Lower leg skin (tissue), 3 donors: Measurements from ENCODE around the gene TKT.

Source experiments
- CTCF ChIP-seq, 3 donors: fragments of 450-650 bp; IDR thresholded peaks; one replicate each; pipeline ENCODE4 v1.5.1; 2016; ENCODE audit warnings: antibody characterized with exemption in 3 of 3, mild to moderate bottlenecking in 3 of 3, moderate library complexity in 2 of 3
- POLR2A ChIP-seq, 2 donors: fragments of 450-650 bp; IDR thresholded peaks; one replicate each; pipeline ENCODE4 v1.6.1; 2016 to 2017; ENCODE audit warnings: antibody characterized with exemption in 2 of 2, mild to moderate bottlenecking in 1 of 2, moderate library complexity in 1 of 2

GRCh38 chr3:53250453-53250852 lies 5.4 kb downstream of the TKT start:
- no peak for TF ChIP-seq CTCF (IDR thresholded peaks at IDR 0.05)
- no peak for TF ChIP-seq POLR2A (IDR thresholded peaks at IDR 0.05)
